ENCODE measurements around the gene TNS4. TPM values are rescaled to one million over a fixed set of nuclear protein-coding genes. Genes with fewer than 3 reads are reported as not detected.
A peak's percentile ranks its signal among the peaks of the same experiment; 100 is the strongest.

Gene TNS4
- total and polyA plus RNA-seq, 2 experiments from 2014 or later = 0.20 TPM; not detected in 1

GRCh38 chr17:40460968-40461731 lies 40.3 kb downstream of the TNS4 start:
- no peaks in the 10 kb centered on the region for H3K79me2 ChIP-seq (ENCODE audit: insufficient read depth)
- peaks cover 79% of the 10 kb centered on the region for H3F3A ChIP-seq (ENCODE audit: insufficient read depth)
- H3K27ac ChIP-seq = peak overlapping the region; percentile 42
- in situ Hi-C loops (cut with MboI) = no loop called here
- peak; percentile 78 for DNase-seq
- no peaks in the 10 kb centered on the region for H3K27me3 ChIP-seq (replicated peaks; ENCODE audit: insufficient read depth)
- H3K4me2 ChIP-seq (ENCODE audit: unreplicated experiment) = no peak overlapping the region
- peaks cover 45% of the 10 kb centered on the region for H3K4me1 ChIP-seq (ENCODE audit: insufficient read depth)
- H3K4me3 ChIP-seq = no peak overlapping the region
- TF ChIP-seq EZH2phosphoT487 (IDR thresholded peaks at IDR 0.05; ENCODE audit: insufficient read depth, low read depth) (no peak), EZH2 (IDR thresholded peaks at IDR 0.05; ENCODE audit: insufficient read depth, poor library complexity, severe bottlenecking) (no peak)
- no peaks in the 10 kb centered on the region for H3K9me2 ChIP-seq (ENCODE audit: insufficient read depth)
- H4K20me1 ChIP-seq (ENCODE audit: insufficient read depth) = no peaks in the 10 kb centered on the region
- no peak overlapping the region for H2AFZ ChIP-seq
- 51 to 56% methylated on average over 9 of the region's 9 CpGs for WGBS, 2 experiments (ENCODE audit: low coverage in 1 of 2, low lambda C conversion rate in 2 of 2, missing lambda C conversion rate in 2 of 2)
- H3K36me3 ChIP-seq (ENCODE audit: low read depth) = peaks cover 9% of the 10 kb centered on the region
- no peaks in the 10 kb centered on the region for H3K9me3 ChIP-seq (ENCODE audit: low read depth)
- no peak overlapping the region for H3K9ac ChIP-seq

- Histone ChIP-seq H3F3A (ENCODE audit: insufficient read depth) (peaks cover 80% of the 10 kb centered on the region), H3K9me2 (ENCODE audit: insufficient read depth) (no peaks in the 10 kb centered on the region), H3K27me3 (replicated peaks; ENCODE audit: insufficient read depth) (no peaks in the 10 kb centered on the region), H3K79me2 (ENCODE audit: insufficient read depth) (no peaks in the 10 kb centered on the region), H3K27ac (peak overlapping the region; percentile 42), H4K20me1 (ENCODE audit: insufficient read depth) (no peaks in the 10 kb centered on the region), H3K9ac (no peak overlapping the region), H3K4me1 (ENCODE audit: insufficient read depth) (peaks cover 51% of the 10 kb centered on the region), H2AFZ (no peak overlapping the region), H3K36me3 (ENCODE audit: low read depth) (peaks cover 15% of the 10 kb centered on the region), H3K9me3 (ENCODE audit: low read depth) (no peaks in the 10 kb centered on the region), H3K4me3 (no peak overlapping the region), H3K4me2 (ENCODE audit: unreplicated experiment) (no peak overlapping the region)
- DNase-seq = no peak
- in situ Hi-C loops (cut with MboI) = no loop called here
- TF ChIP-seq EZH2 (IDR thresholded peaks at IDR 0.05; ENCODE audit: insufficient read depth, poor library complexity, severe bottlenecking) (no peak), EZH2phosphoT487 (IDR thresholded peaks at IDR 0.05; ENCODE audit: insufficient read depth, low read depth) (no peak)
- 71 to 73% methylated on average over 3 of the region's 3 CpGs for WGBS, 2 experiments (ENCODE audit: low coverage in 1 of 2, low lambda C conversion rate in 2 of 2, missing lambda C conversion rate in 2 of 2)
Measured at GRCh38 chr17:40460604-40460967, 40.8 kb downstream of the TNS4 start.

GRCh38 chr17:40459636-40460603 lies 41.5 kb downstream of the TNS4 start:
- in situ Hi-C loops (cut with MboI) = no loop called here

GRCh38 chr17:40458851-40459482 lies 42.5 kb downstream of the TNS4 start:
- Histone ChIP-seq H4K20me1 (ENCODE audit: insufficient read depth) (no peaks in the 10 kb centered on the region), H3K27ac (peak overlapping the region; percentile 89), H3K4me3 (no peak overlapping the region), H3K36me3 (ENCODE audit: low read depth) (peaks cover 31% of the 10 kb centered on the region), H3F3A (ENCODE audit: insufficient read depth) (peaks cover 82% of the 10 kb centered on the region), H3K79me2 (ENCODE audit: insufficient read depth) (peaks cover 5% of the 10 kb centered on the region; the same call in 1 of the 2 replicates), H3K9me2 (ENCODE audit: insufficient read depth) (no peaks in the 10 kb centered on the region), H3K9me3 (ENCODE audit: low read depth) (no peaks in the 10 kb centered on the region), H3K4me2 (ENCODE audit: unreplicated experiment) (peak overlapping the region; percentile 52), H3K4me1 (ENCODE audit: insufficient read depth) (peaks cover 65% of the 10 kb centered on the region), H2AFZ (no peak overlapping the region), H3K27me3 (replicated peaks; ENCODE audit: insufficient read depth) (no peaks in the 10 kb centered on the region), H3K9ac (peak overlapping the region; percentile 48)
- peak; percentile 64 for DNase-seq
- in situ Hi-C loops (cut with MboI) = no loop called here
- TF ChIP-seq EZH2phosphoT487 (IDR thresholded peaks at IDR 0.05; ENCODE audit: insufficient read depth, low read depth) = no peak
- no peak for TF ChIP-seq EZH2 (IDR thresholded peaks at IDR 0.05; ENCODE audit: insufficient read depth, poor library complexity, severe bottlenecking)
- 46 to 49% methylated on average over 12 of the region's 12 CpGs for WGBS, 2 experiments (ENCODE audit: low coverage in 1 of 2, low lambda C conversion rate in 2 of 2, missing lambda C conversion rate in 2 of 2)

More at GRCh38 chr17:40459636-40460603, 41.5 kb downstream of the TNS4 start:
- Histone ChIP-seq H3K9me2 (ENCODE audit: insufficient read depth) (no peaks in the 10 kb centered on the region), H4K20me1 (ENCODE audit: insufficient read depth) (no peaks in the 10 kb centered on the region), H2AFZ (no peak overlapping the region), H3K79me2 (ENCODE audit: insufficient read depth) (no peaks in the 10 kb centered on the region), H3K27ac (peak overlapping the region; percentile 89), H3K9me3 (ENCODE audit: low read depth) (no peaks in the 10 kb centered on the region), H3K27me3 (replicated peaks; ENCODE audit: insufficient read depth) (no peaks in the 10 kb centered on the region), H3K4me2 (ENCODE audit: unreplicated experiment) (no peak overlapping the region), H3K9ac (peak overlapping the region; percentile 48), H3K4me3 (no peak overlapping the region), H3K4me1 (ENCODE audit: insufficient read depth) (peaks cover 56% of the 10 kb centered on the region), H3F3A (ENCODE audit: insufficient read depth) (peaks cover 82% of the 10 kb centered on the region), H3K36me3 (ENCODE audit: low read depth) (peaks cover 22% of the 10 kb centered on the region)
- TF ChIP-seq EZH2 (IDR thresholded peaks at IDR 0.05; ENCODE audit: insufficient read depth, poor library complexity, severe bottlenecking) = no peak
- no peak for TF ChIP-seq EZH2phosphoT487 (IDR thresholded peaks at IDR 0.05; ENCODE audit: insufficient read depth, low read depth)
- DNase-seq = peak; percentile 38
- WGBS, 2 experiments (ENCODE audit: low coverage in 1 of 2, low lambda C conversion rate in 2 of 2, missing lambda C conversion rate in 2 of 2) = 44 to 48% methylated on average over 6 to 8 of the region's 8 CpGs

Measured in GM23248 (cell line).